GM12801 (cell line): Measurements from ENCODE around the gene CYP4F8.

Experiments
- TF ChIP-seq, protein P1 (sequence below): IDR thresholded peaks from one replicate; pipeline ENCODE4 v1.5.1; 2011; ENCODE audit warnings: control low read depth; ENCODE audit not compliant: insufficient read length; ENCODE audit errors: extremely low read depth

The CYP4F8 gene

DNA sequence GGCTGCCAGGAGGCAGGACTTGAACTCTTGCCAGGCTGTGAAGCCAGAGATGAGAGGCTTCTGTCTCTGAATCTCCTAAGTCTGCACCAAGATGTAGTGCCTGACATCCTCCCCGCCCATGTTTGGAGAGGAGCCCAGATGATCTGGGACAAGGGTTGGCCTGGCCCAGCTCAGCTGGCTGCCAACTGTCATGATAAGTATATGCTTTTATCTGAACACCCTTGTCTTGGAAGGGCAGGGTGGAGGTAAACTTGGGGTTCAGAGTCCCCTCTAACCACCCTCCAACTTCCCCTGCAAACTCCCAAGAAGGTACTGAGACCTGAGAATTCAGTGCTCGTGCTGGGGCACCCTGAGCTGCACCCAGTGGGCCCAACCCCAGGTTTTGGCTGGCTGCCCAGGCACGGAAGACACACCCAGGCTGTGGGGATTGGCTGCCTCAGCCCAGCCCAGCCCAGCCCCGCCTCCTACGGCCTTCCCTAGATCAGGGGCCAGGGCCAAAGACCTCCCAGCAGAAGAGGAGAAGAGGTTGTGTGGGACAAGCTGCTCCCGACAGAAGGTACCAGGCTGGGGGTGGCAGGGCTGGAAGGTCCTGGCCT is 57.7 kb downstream of the CYP4F8 start, which contains the start of gene CYP4F12:
CYP4F12 (plus strand) TSS at position 508 of the 596 bp plus-strand sequence. CDS start 443 bp downstream, outside the sequence.
- TF ChIP-seq, protein P1, sequence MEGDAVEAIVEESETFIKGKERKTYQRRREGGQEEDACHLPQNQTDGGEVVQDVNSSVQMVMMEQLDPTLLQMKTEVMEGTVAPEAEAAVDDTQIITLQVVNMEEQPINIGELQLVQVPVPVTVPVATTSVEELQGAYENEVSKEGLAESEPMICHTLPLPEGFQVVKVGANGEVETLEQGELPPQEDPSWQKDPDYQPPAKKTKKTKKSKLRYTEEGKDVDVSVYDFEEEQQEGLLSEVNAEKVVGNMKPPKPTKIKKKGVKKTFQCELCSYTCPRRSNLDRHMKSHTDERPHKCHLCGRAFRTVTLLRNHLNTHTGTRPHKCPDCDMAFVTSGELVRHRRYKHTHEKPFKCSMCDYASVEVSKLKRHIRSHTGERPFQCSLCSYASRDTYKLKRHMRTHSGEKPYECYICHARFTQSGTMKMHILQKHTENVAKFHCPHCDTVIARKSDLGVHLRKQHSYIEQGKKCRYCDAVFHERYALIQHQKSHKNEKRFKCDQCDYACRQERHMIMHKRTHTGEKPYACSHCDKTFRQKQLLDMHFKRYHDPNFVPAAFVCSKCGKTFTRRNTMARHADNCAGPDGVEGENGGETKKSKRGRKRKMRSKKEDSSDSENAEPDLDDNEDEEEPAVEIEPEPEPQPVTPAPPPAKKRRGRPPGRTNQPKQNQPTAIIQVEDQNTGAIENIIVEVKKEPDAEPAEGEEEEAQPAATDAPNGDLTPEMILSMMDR: no peak

- TF ChIP-seq, protein P1: no peak
Measured at GRCh38 chr19:15673176-15673654, 58.2 kb downstream of the CYP4F8 start.

- TF ChIP-seq, protein P1: no peak
Measured at GRCh38 chr19:15675560-15675959, 60.5 kb downstream of the CYP4F8 start.

DNA sequence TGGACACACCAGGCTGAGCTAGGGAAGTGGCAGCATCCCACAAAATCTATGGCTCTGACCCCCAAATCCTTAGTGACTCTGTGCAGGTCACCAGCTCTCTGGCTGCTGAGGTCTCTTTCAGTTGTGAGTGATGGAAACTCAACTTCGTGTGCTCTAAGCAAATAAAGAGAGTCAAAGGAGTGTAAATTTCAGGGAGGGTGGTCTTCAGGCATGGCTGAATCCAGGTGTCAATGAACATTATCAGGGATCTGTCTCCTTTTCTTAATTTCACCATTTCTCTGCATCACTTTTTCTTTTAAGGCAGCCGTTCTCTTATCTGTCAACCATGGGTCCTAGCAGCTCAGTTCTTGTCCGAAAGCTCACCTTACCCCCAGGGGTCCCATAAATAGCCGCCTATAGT is 64.1 kb downstream of the CYP4F8 start:
- TF ChIP-seq, protein P1: no peak
